Measurements from ENCODE around the gene IL4I1. TPM values are rescaled to one million over a fixed set of nuclear protein-coding genes. Genes with fewer than 3 reads are reported as not detected.

The IL4I1 gene
- total and polyA plus RNA-seq, 12 donors, result 0.18 to 3.2 (median 1.2) TPM

DNA sequence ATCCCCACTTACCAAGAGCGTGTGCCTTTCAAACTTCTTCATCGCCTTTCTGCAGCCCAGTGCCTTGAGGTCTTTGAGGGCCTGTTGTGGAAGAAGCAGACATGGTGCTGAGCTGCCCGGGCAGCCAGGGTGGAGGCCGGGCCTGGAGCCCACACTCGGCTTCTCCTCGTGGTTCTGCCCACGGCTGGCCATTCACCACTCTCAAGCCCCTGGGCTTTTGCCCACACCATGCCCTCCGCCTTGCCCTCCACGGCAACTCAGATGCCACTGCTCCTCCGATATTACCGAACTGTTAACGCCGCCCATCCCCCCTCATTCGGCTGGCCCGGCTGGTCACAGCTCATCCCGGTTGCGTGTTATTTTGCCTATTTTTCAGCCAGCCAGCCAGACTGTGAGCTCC is 5.3 kb downstream of the IL4I1 start:
- H3K36me3 ChIP-seq (replicated peaks in 1 of 2), result peaks cover 0 to 4% of the 10 kb centered on the region in 2 donors
- peaks cover 4 to 9% of the 10 kb centered on the region in 2 donors for H3K4me1 ChIP-seq (replicated peaks in 1 of 2)
- H3K4me3 ChIP-seq, result no peak overlapping the region
- DNase-seq, result no peak
- H3K9me3 ChIP-seq (replicated peaks in 1 of 3), result no peaks in the 10 kb centered on the region
- intact Hi-C loops (cut with DNase I), result no loop called here
- WGBS, 4 donors, result 85 to 91% (median 86%) methylated on average over 15 to 17 of the region's 17 CpGs
- H3K27me3 ChIP-seq, result no peaks in the 10 kb centered on the region
- TF ChIP-seq POLR2A (IDR thresholded peaks at IDR 0.05), result no peak
- TF ChIP-seq, protein P1, sequence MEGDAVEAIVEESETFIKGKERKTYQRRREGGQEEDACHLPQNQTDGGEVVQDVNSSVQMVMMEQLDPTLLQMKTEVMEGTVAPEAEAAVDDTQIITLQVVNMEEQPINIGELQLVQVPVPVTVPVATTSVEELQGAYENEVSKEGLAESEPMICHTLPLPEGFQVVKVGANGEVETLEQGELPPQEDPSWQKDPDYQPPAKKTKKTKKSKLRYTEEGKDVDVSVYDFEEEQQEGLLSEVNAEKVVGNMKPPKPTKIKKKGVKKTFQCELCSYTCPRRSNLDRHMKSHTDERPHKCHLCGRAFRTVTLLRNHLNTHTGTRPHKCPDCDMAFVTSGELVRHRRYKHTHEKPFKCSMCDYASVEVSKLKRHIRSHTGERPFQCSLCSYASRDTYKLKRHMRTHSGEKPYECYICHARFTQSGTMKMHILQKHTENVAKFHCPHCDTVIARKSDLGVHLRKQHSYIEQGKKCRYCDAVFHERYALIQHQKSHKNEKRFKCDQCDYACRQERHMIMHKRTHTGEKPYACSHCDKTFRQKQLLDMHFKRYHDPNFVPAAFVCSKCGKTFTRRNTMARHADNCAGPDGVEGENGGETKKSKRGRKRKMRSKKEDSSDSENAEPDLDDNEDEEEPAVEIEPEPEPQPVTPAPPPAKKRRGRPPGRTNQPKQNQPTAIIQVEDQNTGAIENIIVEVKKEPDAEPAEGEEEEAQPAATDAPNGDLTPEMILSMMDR (IDR thresholded peaks at IDR 0.05), result no peak
- H3K27ac ChIP-seq, result no peak overlapping the region

DNA sequence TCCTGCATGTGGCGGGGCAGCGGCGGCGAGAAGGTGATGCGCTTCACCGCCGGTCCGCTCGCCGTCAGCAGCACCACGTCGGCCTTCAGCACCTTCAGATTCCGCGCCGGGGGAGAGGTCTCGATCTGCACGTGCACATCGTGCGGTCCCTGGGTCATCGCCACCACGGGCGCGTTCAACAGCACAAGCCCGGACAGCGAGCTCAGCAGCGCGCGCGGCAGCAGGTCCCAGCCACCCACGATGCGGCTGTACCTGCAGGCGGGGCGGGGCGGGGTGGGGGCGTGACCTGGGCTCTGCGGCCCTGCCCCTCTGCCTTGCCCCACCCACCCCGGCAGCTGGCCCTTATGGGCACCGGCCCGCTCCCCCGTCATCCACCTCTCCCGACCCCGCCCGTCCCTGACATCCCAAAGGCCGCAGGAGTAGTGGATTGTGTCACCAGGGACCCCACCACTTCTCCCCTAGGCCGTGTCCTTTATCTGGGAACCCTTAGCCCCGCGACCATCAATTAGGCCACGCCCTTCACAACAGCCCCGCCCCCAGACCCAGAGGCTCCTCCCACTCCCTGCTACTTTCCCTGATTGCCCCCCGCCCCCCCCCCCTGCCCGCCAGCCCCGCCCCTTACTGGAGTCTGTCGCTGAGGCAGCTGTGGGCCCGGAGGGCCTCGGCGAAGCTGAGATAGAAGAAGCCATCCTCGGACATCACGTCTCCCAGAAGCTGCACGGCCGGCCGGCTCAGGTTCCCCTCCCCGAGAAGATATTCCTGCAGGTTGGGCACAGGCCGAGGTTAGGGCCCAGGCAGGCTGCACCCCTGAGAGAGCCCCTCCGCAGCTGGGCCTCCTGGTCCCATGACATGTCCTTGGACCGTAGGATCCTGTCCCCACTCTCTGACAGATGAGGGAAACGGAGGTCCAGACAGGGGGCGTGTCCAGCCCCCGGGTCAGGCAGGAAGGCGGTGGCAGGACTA is 6.1 kb downstream of the IL4I1 start:
- intact Hi-C loops (cut with DNase I), result no loop called here
- peaks cover 4 to 9% of the 10 kb centered on the region in 2 donors for H3K4me1 ChIP-seq (replicated peaks in 1 of 2)
- 8 to 19% (median 11%) methylated on average over 5 to 68 of the region's 69 CpGs for WGBS, 4 donors
- peak overlapping the region in 1 of 4 donors; percentile 40 for H3K4me3 ChIP-seq
- TF ChIP-seq, protein P1 (IDR thresholded peaks at IDR 0.05), result peak in 3 of 6 experiments; percentile 4 to 29 (median 24)
- TF ChIP-seq POLR2A (IDR thresholded peaks at IDR 0.05), result no peak
- no peaks in the 10 kb centered on the region for H3K27me3 ChIP-seq
- no peaks in the 10 kb centered on the region for H3K9me3 ChIP-seq (replicated peaks in 1 of 3)
- H3K27ac ChIP-seq, result peak overlapping the region in 2 of 5 donors; percentile 16 to 38
- peak in 4 of 7 donors; percentile 41 to 76 (median 62) for DNase-seq
- peaks cover 0 to 10% of the 10 kb centered on the region in 2 donors for H3K36me3 ChIP-seq (replicated peaks in 1 of 2)

DNA sequence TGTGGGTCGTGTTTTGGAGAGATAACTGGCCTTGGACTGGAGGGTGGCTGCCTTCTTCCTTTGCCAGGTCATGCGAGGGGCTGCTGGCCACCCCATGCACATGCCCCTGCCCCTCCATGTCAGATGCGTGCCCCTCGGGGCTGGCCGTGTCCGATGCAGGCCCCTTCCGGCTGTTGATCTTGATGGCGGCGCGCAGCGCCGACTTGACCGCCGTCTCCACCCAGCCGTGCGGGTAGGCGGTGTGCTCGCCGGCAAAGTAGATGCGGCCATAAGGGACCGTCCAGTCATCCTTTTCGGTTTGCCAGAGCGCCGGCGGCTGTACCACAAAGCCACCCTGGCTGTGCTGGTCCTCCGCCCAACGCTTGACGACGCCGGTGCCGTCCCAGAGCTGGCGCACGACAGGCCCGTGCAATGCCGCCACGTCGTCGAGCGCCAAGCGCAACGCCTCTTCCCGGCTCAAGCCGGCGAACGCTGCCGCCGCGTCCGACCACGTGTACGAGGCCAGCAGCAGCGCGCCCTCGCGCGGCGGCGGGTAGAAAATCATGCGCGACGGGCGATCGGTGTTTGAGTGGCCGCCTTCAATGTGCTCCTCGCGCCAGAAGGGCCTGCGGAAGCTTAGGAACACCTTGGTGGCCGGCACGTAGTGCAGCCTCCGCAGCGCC is 6.9 kb downstream of the IL4I1 start:
- WGBS, 4 donors, result 19 to 70% (median 23%) methylated on average over 3 to 71 of the region's 71 CpGs
- Histone ChIP-seq H3K36me3 (replicated peaks in 1 of 2) (peaks cover 0 to 18% of the 10 kb centered on the region in 2 donors), H3K9me3 (replicated peaks in 1 of 3) (no peaks in the 10 kb centered on the region), H3K4me1 (replicated peaks in 1 of 2) (peaks cover 4 to 9% of the 10 kb centered on the region in 2 donors), H3K27me3 (no peaks in the 10 kb centered on the region), H3K4me3 (peak overlapping the region in 1 of 4 donors; percentile 40), H3K27ac (peak overlapping the region in 2 of 5 donors; percentile 16 to 38)
- DNase-seq, result peak; percentile 75 to 88 (median 81)
- TF ChIP-seq, protein P1 (IDR thresholded peaks at IDR 0.05), result peak; percentile 43 to 87 (median 76)
- TF ChIP-seq POLR2A (IDR thresholded peaks at IDR 0.05), result no peak
- intact Hi-C loops (cut with DNase I), result no loop called here

Measured in adrenal gland (tissue), 12 donors.